HepG2 (cell line): ENCODE data around the gene DOCK1. TPM values are rescaled to one million over a fixed set of nuclear protein-coding genes. Genes with fewer than 3 reads are reported as not detected.

Experiments
- ATF2 ChIP-seq: sonication (generic); formaldehyde crosslinking; IDR thresholded peaks from 2 replicates; pipeline ENCODE4 v1.4.0; 2020; ENCODE audit warnings: missing genetic modification reagents
- DMTF1 ChIP-seq: sonication (generic); formaldehyde crosslinking; IDR thresholded peaks from 2 replicates; pipeline ENCODE4 v1.4.0; 2020; ENCODE audit warnings: mild to moderate bottlenecking, missing genetic modification reagents
- DNMT3B ChIP-seq: conservative IDR thresholded peaks from 2 replicates; pipeline ENCODE4 v1.6.1; 2016; ENCODE audit warnings: missing biosample characterization, control low read depth
- EED ChIP-seq: sonication (generic); formaldehyde crosslinking; IDR thresholded peaks from 2 replicates; pipeline ENCODE4 v1.5.0; 2020; ENCODE audit warnings: mild to moderate bottlenecking, missing genetic modification reagents
- HMGXB4 ChIP-seq, 2 experiments: sonication (generic) in 1 of 2; formaldehyde crosslinking in 1 of 2; IDR thresholded peaks; 2 replicates each; pipeline versions ENCODE4 v1.4.0 to v1.6.1; 2018 to 2020; ENCODE audit warnings: missing genetic modification reagents in 2 of 2, borderline replicate concordance in 1 of 2, low read depth in 1 of 2, mild to moderate bottlenecking in 1 of 2, missing biosample characterization in 1 of 2
- KAT8 ChIP-seq: IDR thresholded peaks from 2 replicates; pipeline ENCODE4 v1.6.1; 2016; ENCODE audit warnings: missing genetic modification reagents, missing compliant biosample characterization
- KMT2B ChIP-seq: IDR thresholded peaks from 2 replicates; pipeline ENCODE4 v1.6.1; 2016; ENCODE audit warnings: missing genetic modification reagents, missing compliant biosample characterization
- SNAPC2 ChIP-seq: sonication (generic); formaldehyde crosslinking; IDR thresholded peaks from 2 replicates; pipeline ENCODE4 v1.8.1; 2022; ENCODE audit warnings: mild to moderate bottlenecking, missing genetic modification reagents
- SUZ12 ChIP-seq: fragments of 150-350 bp; IDR thresholded peaks from 2 replicates; pipeline ENCODE4 v1.6.1; 2014; ENCODE audit warnings: low read depth, low read length
- TEF ChIP-seq: sonication (generic); formaldehyde crosslinking; IDR thresholded peaks from 2 replicates; pipeline ENCODE4 v1.5.0; 2020; ENCODE audit warnings: missing genetic modification reagents
- THAP8 ChIP-seq: sonication (generic); formaldehyde crosslinking; IDR thresholded peaks from 2 replicates; pipeline ENCODE4 v1.5.1; 2020; ENCODE audit warnings: missing genetic modification reagents, mild to moderate bottlenecking, borderline replicate concordance
- ZFP90 ChIP-seq: sonication (generic); formaldehyde crosslinking; IDR thresholded peaks from 2 replicates; pipeline ENCODE4 v1.8.0; 2022; ENCODE audit warnings: missing genetic modification reagents, mild to moderate bottlenecking, inconsistent platforms, borderline replicate concordance
- ZNF354B ChIP-seq: sonication (generic); formaldehyde crosslinking; IDR thresholded peaks from 2 replicates; pipeline ENCODE4 v1.8.0; 2022; ENCODE audit warnings: mild to moderate bottlenecking, missing genetic modification reagents
- ZNF547 ChIP-seq: sonication (generic); formaldehyde crosslinking; IDR thresholded peaks from 2 replicates; pipeline ENCODE4 v1.5.1; 2020; ENCODE audit warnings: mild to moderate bottlenecking, missing genetic modification reagents
- ZNF558 ChIP-seq: sonication (generic); formaldehyde crosslinking; IDR thresholded peaks from 2 replicates; pipeline ENCODE4 v1.9.0; 2022; ENCODE audit warnings: mild to moderate bottlenecking, missing genetic modification reagents, borderline replicate concordance
- ZNF770 ChIP-seq: sonication (generic); formaldehyde crosslinking; IDR thresholded peaks from 2 replicates; pipeline ENCODE4 v1.5.0; 2020; ENCODE audit warnings: mild to moderate bottlenecking, missing genetic modification reagents
- ZSCAN22 ChIP-seq: sonication (generic); formaldehyde crosslinking; IDR thresholded peaks from 2 replicates; pipeline ENCODE4 v1.4.0; 2020; ENCODE audit warnings: mild to moderate bottlenecking, missing genetic modification reagents
- polyA plus RNA-seq, 8 experiments: library from polyadenylated mRNA; depleted of rRNA in 3 of 8; stranded (reverse) in 7 of 8; unstranded in 1 of 8; fragments of >200 nt; fragmentation: Illumina TruSeq in 4 of 8; extraction: Trizol in 4 of 8; gene quantifications; 2 replicates each; pipeline versions ENCODE4 v1.2.1 to v1.2.3, GENCODE V29; 2011 to 2016; ENCODE audit warnings: low read depth in 4 of 8, missing spikeins in 1 of 8, mixed read lengths in 1 of 8; ENCODE audit not compliant: insufficient read depth in 1 of 8
- total RNA-seq, 5 experiments: library from RNA; depleted of rRNA; stranded (reverse); fragments of >200 nt; fragmentation: Illumina TruSeq; extraction: Trizol; gene quantifications; 2 replicates each; pipeline ENCODE4 v1.2.3, GENCODE V29; 2016; ENCODE audit warnings: low read depth in 1 of 5

Gene DOCK1
- total and polyA plus RNA-seq, 2 of the 13 experiments (the other 11 are each of a cell fraction or from before 2014, with no cell fraction given) = 8.3 to 25.5 TPM

GRCh38 chr10:126905776-126906703 lies 812 bp downstream of the DOCK1 start (continued):
- TF ChIP-seq ATF2 (CRISPR knock-in tag) (no peak), TEF (CRISPR knock-in tag) (no peak), SNAPC2 (CRISPR knock-in tag) (no peak), DNMT3B (no peak), ZNF354B (CRISPR knock-in tag) (no peak), ZSCAN22 (CRISPR knock-in tag) (no peak), DMTF1 (CRISPR knock-in tag) (no peak), HMGXB4 (CRISPR knock-in tag; IDR thresholded peaks at IDR 0.05; ENCODE audit: borderline replicate concordance in 1 of 2, low read depth in 1 of 2) (peak in 1 of 2 experiments; percentile 82; a peak in 2 of 4 replicates), ZFP90 (no peak), SUZ12 (no peak), KMT2B (CRISPR knock-in tag) (no peak), ZNF558 (CRISPR knock-in tag) (no peak), ZNF770 (CRISPR knock-in tag) (0 out of 2 replicates have a peak, but pooled peaks have one; percentile 10), KAT8 (CRISPR knock-in tag) (no peak), EED (CRISPR knock-in tag) (no peak), ZNF547 (no peak), THAP8 (no peak)
